Neural cell (in vitro differentiated cells): ENCODE measurements around the gene CDKL5.

ENCODE experiments used
- EP300 ChIP-seq: fragments of 450-650 bp; conservative IDR thresholded peaks from 2 replicates; pipeline ENCODE4 v1.6.1; 2014; ENCODE audit warnings: antibody characterized with exemption, mild to moderate bottlenecking, moderate library complexity; ENCODE audit not compliant: poor library complexity, severe bottlenecking
- EZH2 ChIP-seq: fragments of 200-600, 300-800 bp; shearing (Covaris generic), sonication (generic); IDR thresholded peaks from 2 replicates; pipeline ENCODE4 v1.6.1; 2014; ENCODE audit warnings: antibody characterized with exemption, low read length, borderline replicate concordance, mild to moderate bottlenecking; ENCODE audit not compliant: insufficient read depth, poor library complexity, severe bottlenecking
- MXI1 ChIP-seq: fragments of 450-650 bp; conservative IDR thresholded peaks from 2 replicates; pipeline ENCODE4 v1.6.1; 2014; ENCODE audit warnings: antibody characterized with exemption, mild to moderate bottlenecking; ENCODE audit not compliant: poor library complexity, severe bottlenecking
- TF ChIP-seq, protein P1 (sequence below): fragments of 450-650 bp; IDR thresholded peaks from 2 replicates; pipeline ENCODE4 v1.5.1; 2014; ENCODE audit warnings: antibody characterized with exemption, mild to moderate bottlenecking, moderate library complexity; ENCODE audit not compliant: poor library complexity, severe bottlenecking

DNA sequence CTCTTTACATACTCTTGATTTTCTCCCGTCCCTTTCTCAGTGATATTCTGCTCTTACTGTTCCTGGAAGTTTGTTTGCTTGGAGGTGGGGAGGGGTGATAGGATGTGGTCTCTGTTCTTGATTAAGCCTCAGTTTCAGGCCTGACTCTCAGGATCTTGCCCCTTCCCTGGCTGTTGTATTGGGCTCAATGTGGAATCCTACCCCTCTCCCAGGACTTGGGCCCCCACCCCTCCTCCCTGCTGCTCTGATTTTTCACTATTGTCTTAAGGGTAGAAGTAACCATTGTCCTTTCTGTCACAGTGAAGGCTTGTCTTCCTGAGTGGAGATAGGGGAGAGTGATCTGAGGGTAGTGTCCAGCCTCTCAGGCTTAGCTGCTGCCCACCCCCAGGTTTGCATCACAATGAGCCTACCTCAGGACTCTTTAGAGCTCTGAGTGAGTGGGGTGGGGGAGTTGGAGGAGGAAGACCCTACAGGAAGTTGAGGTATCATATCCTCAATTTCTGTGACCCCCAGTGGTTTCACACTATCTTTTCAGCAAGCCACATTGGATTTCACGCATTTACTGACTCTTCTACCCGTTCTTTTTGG is 16.5 kb downstream of the CDKL5 start:
- TF ChIP-seq, protein P1, sequence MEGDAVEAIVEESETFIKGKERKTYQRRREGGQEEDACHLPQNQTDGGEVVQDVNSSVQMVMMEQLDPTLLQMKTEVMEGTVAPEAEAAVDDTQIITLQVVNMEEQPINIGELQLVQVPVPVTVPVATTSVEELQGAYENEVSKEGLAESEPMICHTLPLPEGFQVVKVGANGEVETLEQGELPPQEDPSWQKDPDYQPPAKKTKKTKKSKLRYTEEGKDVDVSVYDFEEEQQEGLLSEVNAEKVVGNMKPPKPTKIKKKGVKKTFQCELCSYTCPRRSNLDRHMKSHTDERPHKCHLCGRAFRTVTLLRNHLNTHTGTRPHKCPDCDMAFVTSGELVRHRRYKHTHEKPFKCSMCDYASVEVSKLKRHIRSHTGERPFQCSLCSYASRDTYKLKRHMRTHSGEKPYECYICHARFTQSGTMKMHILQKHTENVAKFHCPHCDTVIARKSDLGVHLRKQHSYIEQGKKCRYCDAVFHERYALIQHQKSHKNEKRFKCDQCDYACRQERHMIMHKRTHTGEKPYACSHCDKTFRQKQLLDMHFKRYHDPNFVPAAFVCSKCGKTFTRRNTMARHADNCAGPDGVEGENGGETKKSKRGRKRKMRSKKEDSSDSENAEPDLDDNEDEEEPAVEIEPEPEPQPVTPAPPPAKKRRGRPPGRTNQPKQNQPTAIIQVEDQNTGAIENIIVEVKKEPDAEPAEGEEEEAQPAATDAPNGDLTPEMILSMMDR = no peak
- TF ChIP-seq MXI1 = no peak
- no peak for TF ChIP-seq EZH2
- no peak for TF ChIP-seq EP300
